Amygdala (tissue), 56 donors: ENCODE measurements around the gene ATP12A.

Source experiments
- DNase-seq, 56 donors: peaks; one replicate each; lab custom pipeline; 2025; lab: John Stamatoyannopoulos, UW

The ATP12A gene

GRCh38 chr13:24684600-24684998 lies 4.4 kb downstream of the ATP12A start:
- peak in 25 of 56 donors; percentile 2 to 52 (median 20) for DNase-seq

GRCh38 chr13:24685314-24685713 lies 5.1 kb downstream of the ATP12A start:
- DNase-seq, result no peak

GRCh38 chr13:24687611-24688010 lies 7.4 kb downstream of the ATP12A start:
- DNase-seq, result no peak

GRCh38 chr13:24688111-24688510 lies 7.9 kb downstream of the ATP12A start:
- no peak for DNase-seq

GRCh38 chr13:24688950-24689349 lies 8.7 kb downstream of the ATP12A start:
- no peak for DNase-seq

- no peak for DNase-seq
These were observed 11.2 kb downstream of the ATP12A start for GRCh38 chr13:24691381-24691780.

GRCh38 chr13:24692561-24692960 lies 12.4 kb downstream of the ATP12A start:
- DNase-seq, result no peak

GRCh38 chr13:24693862-24694471 lies 13.8 kb downstream of the ATP12A start:
- peak in 10 of 56 donors; percentile 2 to 51 (median 14) for DNase-seq

GRCh38 chr13:24694907-24695306 lies 14.7 kb downstream of the ATP12A start:
- no peak for DNase-seq

- DNase-seq, result no peak
These were observed 18.5 kb downstream of the ATP12A start for GRCh38 chr13:24698686-24699085.

GRCh38 chr13:24699541-24699940 lies 19.3 kb downstream of the ATP12A start:
- no peak for DNase-seq

GRCh38 chr13:24700539-24700938 lies 20.3 kb downstream of the ATP12A start:
- DNase-seq, result no peak

- no peak for DNase-seq
These were observed 26.8 kb downstream of the ATP12A start for GRCh38 chr13:24706886-24707585.

GRCh38 chr13:24709186-24709913 lies 29.1 kb downstream of the ATP12A start:
- DNase-seq, result no peak

GRCh38 chr13:24713022-24713421 lies 32.8 kb downstream of the ATP12A start:
- DNase-seq, result no peak

GRCh38 chr13:24716011-24716410 lies 35.8 kb downstream of the ATP12A start:
- DNase-seq, result no peak

- DNase-seq, result no peak
These were observed 36.2 kb downstream of the ATP12A start for GRCh38 chr13:24716446-24716845.

- no peak for DNase-seq
These were observed 37.0 kb downstream of the ATP12A start for GRCh38 chr13:24717217-24717616.

- DNase-seq, result no peak
These were observed 38.2 kb downstream of the ATP12A start for GRCh38 chr13:24718192-24718965.

GRCh38 chr13:24719139-24719538 lies 38.9 kb downstream of the ATP12A start:
- DNase-seq, result no peak

GRCh38 chr13:24723206-24723605 lies 43.0 kb downstream of the ATP12A start:
- no peak for DNase-seq
